Ovary (tissue), 3 donors: ENCODE results near the gene ZNF148.

Experiments
- EP300 ChIP-seq: sonication (generic); formaldehyde crosslinking; IDR thresholded peaks from one replicate; pipeline ENCODE4 v1.6.1; 2017; ENCODE audit warnings: antibody characterized with exemption
- POLR2A ChIP-seq: fragments of 450-650 bp; IDR thresholded peaks from one replicate; pipeline ENCODE4 v1.6.1; 2017; ENCODE audit warnings: antibody characterized with exemption, mild to moderate bottlenecking, moderate library complexity
- TF ChIP-seq, protein P1 (sequence below), 3 donors: fragments of 450-650 bp in 2 of 3; fragments of 200-600 bp in 1 of 3; IDR thresholded peaks; one replicate each; pipeline versions ENCODE4 v1.5.1 to v1.8.0; 2016 to 2022; ENCODE audit warnings: antibody characterized with exemption in 3 of 3, mild to moderate bottlenecking in 1 of 3
- donor health status: DM: no; HTN: no; CAD: no.

DNA sequence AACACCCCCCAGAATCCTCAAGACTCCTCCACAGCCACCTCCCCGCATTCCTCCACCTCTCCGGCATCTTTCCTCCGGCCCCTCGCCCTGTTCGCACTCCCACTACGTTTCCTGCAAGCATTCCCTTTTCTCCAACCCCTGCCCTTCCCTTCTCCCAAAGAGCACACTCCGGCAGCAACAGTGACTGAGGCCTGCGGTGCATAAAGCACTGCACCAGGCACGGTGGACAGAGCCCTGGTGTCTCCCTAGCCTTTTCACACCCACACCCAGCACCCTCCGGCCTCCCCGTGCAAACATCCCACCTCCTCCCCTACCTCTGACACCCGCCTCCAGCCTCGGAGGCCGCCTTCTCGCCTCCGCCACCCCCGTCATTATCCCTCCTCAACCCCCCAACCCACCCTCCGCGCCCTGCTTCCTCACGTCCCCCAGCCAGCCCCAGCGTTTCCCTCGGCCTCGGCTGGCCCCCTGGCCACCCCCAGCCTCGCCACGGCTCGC is 577 bp downstream of the ZNF148 start:
- TF ChIP-seq, protein P1, sequence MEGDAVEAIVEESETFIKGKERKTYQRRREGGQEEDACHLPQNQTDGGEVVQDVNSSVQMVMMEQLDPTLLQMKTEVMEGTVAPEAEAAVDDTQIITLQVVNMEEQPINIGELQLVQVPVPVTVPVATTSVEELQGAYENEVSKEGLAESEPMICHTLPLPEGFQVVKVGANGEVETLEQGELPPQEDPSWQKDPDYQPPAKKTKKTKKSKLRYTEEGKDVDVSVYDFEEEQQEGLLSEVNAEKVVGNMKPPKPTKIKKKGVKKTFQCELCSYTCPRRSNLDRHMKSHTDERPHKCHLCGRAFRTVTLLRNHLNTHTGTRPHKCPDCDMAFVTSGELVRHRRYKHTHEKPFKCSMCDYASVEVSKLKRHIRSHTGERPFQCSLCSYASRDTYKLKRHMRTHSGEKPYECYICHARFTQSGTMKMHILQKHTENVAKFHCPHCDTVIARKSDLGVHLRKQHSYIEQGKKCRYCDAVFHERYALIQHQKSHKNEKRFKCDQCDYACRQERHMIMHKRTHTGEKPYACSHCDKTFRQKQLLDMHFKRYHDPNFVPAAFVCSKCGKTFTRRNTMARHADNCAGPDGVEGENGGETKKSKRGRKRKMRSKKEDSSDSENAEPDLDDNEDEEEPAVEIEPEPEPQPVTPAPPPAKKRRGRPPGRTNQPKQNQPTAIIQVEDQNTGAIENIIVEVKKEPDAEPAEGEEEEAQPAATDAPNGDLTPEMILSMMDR (IDR thresholded peaks at IDR 0.05): no peak
- TF ChIP-seq POLR2A (no peak), EP300 (no peak)
